Panc1 (cell line): ENCODE data around the gene RNF115. TPM values are rescaled to one million over a fixed set of nuclear protein-coding genes. Genes with fewer than 3 reads are reported as not detected.

Experiments used
- ATAC-seq: fragments of 200-7000 bp; cut with Tn5 transposase; 2 replicates; pipeline ENCODE4 v1.9.1; 2020; ENCODE audit warnings: mild to moderate bottlenecking, moderate library complexity
- Bru-seq: library from RNA; stranded (reverse); fragments of 400-500 nt; gene quantifications from one replicate; lab custom pipeline; 2021; lab: Mats Ljungman, UMichigan
- BruChase-seq, 2 experiments: library from RNA; stranded (reverse); fragments of 400-500 nt; gene quantifications; one replicate each; lab custom pipeline; 2021; lab: Mats Ljungman, UMichigan
- BruUV-seq: library from RNA; stranded (reverse); fragments of 400-500 nt; replicated peaks from 2 replicates; lab custom pipeline; 2021; lab: Mats Ljungman, UMichigan
- CTCF ChIA-PET: fragments of 300-600 bp; sonication (Branson Sonifier 250); formaldehyde crosslinking; loops from one replicate; lab custom pipeline; 2022; ENCODE audit warnings: antibody characterized with exemption; lab: Charles Lee
- POLR2A ChIA-PET: fragments of 300-600 bp; sonication (Branson Sonifier 250); formaldehyde crosslinking; loops from one replicate; lab custom pipeline; 2022; ENCODE audit warnings: antibody characterized with exemption; lab: Charles Lee
- DNase-seq: peaks from one replicate; pipeline ENCODE4 v3.0.0-alpha.2; 2010; ENCODE audit warnings: low read depth, low spot score
- H3K27ac ChIP-seq: 2 replicates; pipeline ENCODE4 v1.5.1; 2011; ENCODE audit warnings: mild to moderate bottlenecking, low read length, inconsistent platforms
- H3K27me3 ChIP-seq: fragments of 200-500 bp; sonication (Bioruptor generic); 2 replicates; pipeline ENCODE4 v1.6.0; 2014; ENCODE audit warnings: low read length, inconsistent platforms; ENCODE audit not compliant: control insufficient read depth, insufficient read depth
- H3K36me3 ChIP-seq: fragments of 200-500 bp; sonication (Bioruptor generic); 2 replicates; pipeline ENCODE4 v1.5.1; 2014; ENCODE audit warnings: inconsistent platforms, mild to moderate bottlenecking, low read length, moderate library complexity; ENCODE audit not compliant: control insufficient read depth, insufficient read depth
- H3K4me1 ChIP-seq: 2 replicates; pipeline ENCODE4 v1.5.1; 2011; ENCODE audit warnings: inconsistent platforms, mild to moderate bottlenecking, low read length, moderate library complexity; ENCODE audit not compliant: control insufficient read depth, insufficient read depth
- H3K4me3 ChIP-seq, 2 experiments: 2 replicates each; pipeline ENCODE4 v1.5.1; 2011 to 2012; ENCODE audit warnings: low read depth in 2 of 2, low read length in 2 of 2, mild to moderate bottlenecking in 2 of 2, inconsistent platforms in 1 of 2, moderate library complexity in 1 of 2
- H3K9me3 ChIP-seq: fragments of 200-500 bp; sonication (Bioruptor generic); 2 replicates; pipeline ENCODE4 v1.5.1; 2014; ENCODE audit warnings: low read depth, mild to moderate bottlenecking, inconsistent platforms, low read length, moderate library complexity; ENCODE audit not compliant: control insufficient read depth, insufficient read depth
- POLR2AphosphoS5 ChIP-seq: IDR thresholded peaks from 2 replicates; pipeline ENCODE4 v1.6.1; 2012; ENCODE audit warnings: mild to moderate bottlenecking, low read depth, low read length, moderate library complexity
- REST ChIP-seq, 2 experiments: IDR thresholded peaks; 2 replicates each; pipeline ENCODE4 v1.6.1; 2011 to 2012; ENCODE audit warnings: low read depth in 2 of 2, control low read depth in 1 of 2, low read length in 1 of 2, mild to moderate bottlenecking in 1 of 2, moderate library complexity in 1 of 2; ENCODE audit not compliant: insufficient read depth in 1 of 2
- SIN3A ChIP-seq: IDR thresholded peaks from 2 replicates; pipeline ENCODE4 v1.6.1; 2012; ENCODE audit warnings: low read depth, mild to moderate bottlenecking, low read length, moderate library complexity, borderline replicate concordance; ENCODE audit not compliant: insufficient read depth
- TCF7L2 ChIP-seq: IDR thresholded peaks from 2 replicates; pipeline ENCODE4 v1.6.1; 2011; ENCODE audit warnings: mild to moderate bottlenecking, low read depth, low read length, inconsistent platforms
- in situ Hi-C: cut with HindIII; loops from 2 replicates; pipeline ENCODE4 v1.10.0; 2016; ENCODE audit warnings: low sequenced_read_pairs, low pct_unique_long_range_greater_than_20kb
- intact Hi-C: fragments of 100-400 bp; cut with micrococcal nuclease; formaldehyde crosslinking; loops from one replicate; pipeline ENCODE4 v1.10.0; 2022; ENCODE audit not compliant: unreplicated experiment
- long read RNA-seq: library from polyadenylated mRNA; unstranded; transcript quantifications from one replicate; pipeline ENCODE4 v2.0.0, GENCODE V29; 2021; ENCODE audit not compliant: unreplicated experiment
- polyA plus RNA-seq: library from polyadenylated mRNA; unstranded; fragments of >200 nt; gene quantifications from one replicate; pipeline ENCODE4 v1.2.1, GENCODE V29; 2012; ENCODE audit warnings: missing spikeins; ENCODE audit not compliant: insufficient read length
- total RNA-seq: library from RNA; stranded (reverse); gene quantifications from one replicate; pipeline ENCODE4 v1.2.1, GENCODE V29; 2021; ENCODE audit not compliant: unreplicated experiment
- TF ChIP-seq, protein P1 (sequence below): fragments of 450-650 bp; IDR thresholded peaks from 2 replicates; pipeline ENCODE4 v1.5.1; 2017; ENCODE audit warnings: mild to moderate bottlenecking

Gene RNF115
- total RNA-seq (14.5 TPM), Bru-seq, nascent RNA (percentile 82 among the genes with signal in this experiment), BruChase-seq, experiment 1, labeled RNA remaining after a 2-hour chase (percentile 79 among the genes with signal in this experiment), BruChase-seq, experiment 2, labeled RNA remaining after a 6-hour chase (percentile 79 among the genes with signal in this experiment)
- polyA plus RNA-seq, result 6.5 TPM
- long read RNA-seq, full-length matches to known transcripts, result 31 of 58 reads
- long read RNA-seq, partial matches to known transcripts, result 1 of 58 reads
- long read RNA-seq, other reads (novel, unspliced or antisense), result 26 of 58 reads

DNA sequence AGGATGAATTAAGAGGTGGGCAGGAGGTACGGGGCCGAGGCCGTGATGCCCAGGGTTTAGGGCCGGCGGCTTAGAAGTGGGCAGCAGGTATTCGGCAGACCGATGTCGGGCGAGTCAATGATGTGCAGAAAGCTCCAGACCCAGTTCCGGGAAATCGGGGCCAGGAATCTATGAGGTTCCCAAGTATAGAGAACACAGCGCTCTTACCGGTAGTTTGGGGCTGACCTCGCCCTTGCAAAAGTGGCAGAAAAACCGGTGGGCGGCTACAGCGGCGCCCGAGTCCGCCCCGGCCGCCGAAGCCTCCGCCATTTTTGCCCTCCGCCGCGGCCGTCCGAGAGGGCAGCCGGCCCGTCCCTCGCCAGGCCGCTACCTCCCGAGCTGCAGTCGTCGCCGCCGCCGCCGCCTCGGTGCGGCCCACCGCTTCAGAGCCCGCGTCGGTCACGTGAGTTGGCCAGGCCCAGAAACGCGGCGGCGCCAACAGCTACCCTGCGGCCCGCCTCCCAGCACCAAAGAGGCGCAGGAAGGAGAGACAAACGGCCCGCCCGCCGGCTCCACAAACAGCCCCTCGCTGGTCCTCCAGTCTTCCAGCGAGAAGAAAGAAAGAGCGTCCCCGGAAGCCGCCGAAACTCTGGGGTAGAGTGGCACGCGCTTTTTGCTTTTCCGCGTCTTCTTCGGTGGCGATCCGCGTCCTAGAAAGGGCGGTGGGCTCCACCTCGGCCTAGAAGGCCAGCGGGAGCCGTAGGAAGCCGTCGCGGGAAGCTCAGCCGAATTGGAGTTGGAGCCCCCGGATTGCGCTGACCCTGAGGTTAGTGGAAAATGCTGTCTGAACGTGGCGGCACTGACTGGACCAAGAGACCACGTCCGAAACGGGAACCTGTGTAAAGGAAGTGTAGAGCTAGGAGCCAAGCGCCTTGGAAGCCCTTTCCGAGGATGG lies at the start of gene RNF115, which contains the start of gene POLR3C:
TSS of gene RNF115 (minus strand) at position 531 of the 934 bp plus-strand sequence. CDS start at position 309, 222 bp downstream.
TSS of gene POLR3C (plus strand) at position 636 of the 934 bp plus-strand sequence. CDS start 1,577 bp downstream, outside the sequence.
- BruUV-seq, result TSS peak; percentile 66
- H3K27me3 ChIP-seq, result no peaks in the 10 kb centered on the region
- no peak for DNase-seq
- peak within 1 kb of the TSS; percentile 99 for H3K27ac ChIP-seq
- POLR2A ChIA-PET, result interaction anchor here (0.6 to 0.7 kb wide), 4 partner anchors 17 to 166 kb away, joined by 3 to 5 read pairs (median 3); partner anchors contain the start of gene PIAS3
- CTCF ChIA-PET, result interaction anchor here (0.9 kb wide), 1 partner anchor 95 kb away, joined by 3 read pairs; the partner anchor contains the start of gene PEX11B
- intact Hi-C loops (no loop called here), in situ Hi-C loops (no loop called here)
- peak; percentile 97 for ATAC-seq
- peaks cover 11% of the 10 kb centered on the region; the same call in 1 of the 2 replicates for H3K4me1 ChIP-seq
- H3K36me3 ChIP-seq, result peaks cover 13% of the 10 kb centered on the region
- no peaks in the 10 kb centered on the region for H3K9me3 ChIP-seq
- TF ChIP-seq REST (IDR thresholded peaks at IDR 0.05; ENCODE audit: insufficient read depth in 1 of 2, low read depth in 2 of 2, low read length in 1 of 2) (no peak), POLR2AphosphoS5 (peak; percentile 79; the same call in 1 of the 2 replicates), TCF7L2 (peak; percentile 76)
- H3K4me3 ChIP-seq, result peak within 1 kb of the TSS; percentile 95 to 99

- ATAC-seq (peak; percentile 30; the same call in 1 of the 2 replicates), DNase-seq (no peak)
- H3K4me1 ChIP-seq, result no peaks in the 10 kb centered on the region
- CTCF ChIA-PET, result no interaction called here
- intact Hi-C loops, result no loop called here
- no peaks in the 10 kb centered on the region for H3K9me3 ChIP-seq
- TF ChIP-seq TCF7L2 (no peak), SIN3A (no peak), REST (IDR thresholded peaks at IDR 0.05; ENCODE audit: insufficient read depth in 1 of 2, low read depth in 2 of 2, low read length in 1 of 2) (no peak), POLR2AphosphoS5 (no peak)
- TF ChIP-seq, protein P1, sequence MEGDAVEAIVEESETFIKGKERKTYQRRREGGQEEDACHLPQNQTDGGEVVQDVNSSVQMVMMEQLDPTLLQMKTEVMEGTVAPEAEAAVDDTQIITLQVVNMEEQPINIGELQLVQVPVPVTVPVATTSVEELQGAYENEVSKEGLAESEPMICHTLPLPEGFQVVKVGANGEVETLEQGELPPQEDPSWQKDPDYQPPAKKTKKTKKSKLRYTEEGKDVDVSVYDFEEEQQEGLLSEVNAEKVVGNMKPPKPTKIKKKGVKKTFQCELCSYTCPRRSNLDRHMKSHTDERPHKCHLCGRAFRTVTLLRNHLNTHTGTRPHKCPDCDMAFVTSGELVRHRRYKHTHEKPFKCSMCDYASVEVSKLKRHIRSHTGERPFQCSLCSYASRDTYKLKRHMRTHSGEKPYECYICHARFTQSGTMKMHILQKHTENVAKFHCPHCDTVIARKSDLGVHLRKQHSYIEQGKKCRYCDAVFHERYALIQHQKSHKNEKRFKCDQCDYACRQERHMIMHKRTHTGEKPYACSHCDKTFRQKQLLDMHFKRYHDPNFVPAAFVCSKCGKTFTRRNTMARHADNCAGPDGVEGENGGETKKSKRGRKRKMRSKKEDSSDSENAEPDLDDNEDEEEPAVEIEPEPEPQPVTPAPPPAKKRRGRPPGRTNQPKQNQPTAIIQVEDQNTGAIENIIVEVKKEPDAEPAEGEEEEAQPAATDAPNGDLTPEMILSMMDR, result no peak
- POLR2A ChIA-PET, result no interaction called here
- no peaks in the 10 kb centered on the region for H3K36me3 ChIP-seq
- H3K27me3 ChIP-seq, result no peaks in the 10 kb centered on the region; the same call in 1 of the 2 replicates
- no TSS peak for BruUV-seq
- no peak overlapping the region for H3K27ac ChIP-seq
- no peak overlapping the region for H3K4me3 ChIP-seq
- in situ Hi-C loops, result no loop called here
These were observed 48.4 kb upstream of the RNF115 start for GRCh38 chr1:145871994-145872924.
